DOHH2 (cell line): ENCODE results near the gene DCAF17.
A peak's percentile ranks its signal among the peaks of the same experiment; 100 is the strongest.

Experiments used
- CTCF ChIP-seq: fragments of 200-600 bp; sonication (generic); IDR thresholded peaks from one replicate; pipeline ENCODE4 v1.5.1; 2014; ENCODE audit warnings: antibody characterized with exemption, mild to moderate bottlenecking, low read depth, low read length; ENCODE audit not compliant: poor library complexity, severe bottlenecking
- EZH2phosphoT487 ChIP-seq: fragments of 200-600 bp; sonication (generic); IDR thresholded peaks from 2 replicates; pipeline ENCODE4 v1.6.1; 2017; ENCODE audit warnings: borderline replicate concordance, mild to moderate bottlenecking, antibody characterized with exemption, low read length, moderate library complexity, mixed read lengths

GRCh38 chr2:171522788-171523087, 88.7 kb downstream of the DCAF17 start:
- no peak for TF ChIP-seq CTCF
- peak; percentile 57; the same call in 1 of the 2 replicates for TF ChIP-seq EZH2phosphoT487
